ENCODE measurements around the gene ATF6.

- TF ChIP-seq YY1 (IDR thresholded peaks at IDR 0.05; ENCODE audit: insufficient read depth, insufficient read length): no peak
- TF ChIP-seq SUZ12 (IDR thresholded peaks at IDR 0.05; ENCODE audit: extremely low read depth, insufficient read depth, insufficient read length): no peak
These were observed 227.5 kb downstream of the ATF6 start for GRCh38 chr1:161993576-161993975.
